GM12875 (cell line): ENCODE results near the gene STRBP.
"Not testable (repeated sequence)": the region's sequence is repeated elsewhere in the genome, so short reads cannot be mapped to it uniquely, and the experiment has no call there.

Source experiments
- H3K4me3 ChIP-seq: one replicate; pipeline ENCODE4 v1.5.1; 2011; ENCODE audit warnings: low read depth, low read length, control low read depth
- TF ChIP-seq, protein P1 (sequence below): IDR thresholded peaks from 2 replicates; pipeline ENCODE4 v1.5.1; 2011; ENCODE audit warnings: low read depth, mild to moderate bottlenecking, control low read depth, inconsistent platforms, low read length, moderate library complexity, borderline replicate concordance; ENCODE audit not compliant: insufficient read depth

Gene STRBP

DNA sequence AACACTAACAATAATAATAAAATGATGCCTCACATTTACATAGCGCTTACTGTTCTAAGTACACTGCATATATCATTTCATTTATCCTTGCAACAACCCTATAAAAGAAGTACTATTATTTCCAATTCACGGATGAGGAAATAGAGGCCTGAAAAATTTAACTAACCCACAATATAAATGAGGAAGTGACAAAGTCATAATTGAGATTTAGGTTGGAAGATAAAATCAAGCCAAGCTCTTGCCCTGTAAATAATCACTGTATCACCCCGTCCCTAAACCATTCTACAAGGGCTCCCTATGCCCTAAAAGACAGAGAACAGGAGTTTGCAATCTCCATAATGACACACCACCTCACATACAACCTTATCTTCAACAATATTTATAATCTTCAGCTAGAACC is 49.6 kb downstream of the STRBP start:
- TF ChIP-seq, protein P1, sequence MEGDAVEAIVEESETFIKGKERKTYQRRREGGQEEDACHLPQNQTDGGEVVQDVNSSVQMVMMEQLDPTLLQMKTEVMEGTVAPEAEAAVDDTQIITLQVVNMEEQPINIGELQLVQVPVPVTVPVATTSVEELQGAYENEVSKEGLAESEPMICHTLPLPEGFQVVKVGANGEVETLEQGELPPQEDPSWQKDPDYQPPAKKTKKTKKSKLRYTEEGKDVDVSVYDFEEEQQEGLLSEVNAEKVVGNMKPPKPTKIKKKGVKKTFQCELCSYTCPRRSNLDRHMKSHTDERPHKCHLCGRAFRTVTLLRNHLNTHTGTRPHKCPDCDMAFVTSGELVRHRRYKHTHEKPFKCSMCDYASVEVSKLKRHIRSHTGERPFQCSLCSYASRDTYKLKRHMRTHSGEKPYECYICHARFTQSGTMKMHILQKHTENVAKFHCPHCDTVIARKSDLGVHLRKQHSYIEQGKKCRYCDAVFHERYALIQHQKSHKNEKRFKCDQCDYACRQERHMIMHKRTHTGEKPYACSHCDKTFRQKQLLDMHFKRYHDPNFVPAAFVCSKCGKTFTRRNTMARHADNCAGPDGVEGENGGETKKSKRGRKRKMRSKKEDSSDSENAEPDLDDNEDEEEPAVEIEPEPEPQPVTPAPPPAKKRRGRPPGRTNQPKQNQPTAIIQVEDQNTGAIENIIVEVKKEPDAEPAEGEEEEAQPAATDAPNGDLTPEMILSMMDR = no peak
- no peak overlapping the region for H3K4me3 ChIP-seq

DNA sequence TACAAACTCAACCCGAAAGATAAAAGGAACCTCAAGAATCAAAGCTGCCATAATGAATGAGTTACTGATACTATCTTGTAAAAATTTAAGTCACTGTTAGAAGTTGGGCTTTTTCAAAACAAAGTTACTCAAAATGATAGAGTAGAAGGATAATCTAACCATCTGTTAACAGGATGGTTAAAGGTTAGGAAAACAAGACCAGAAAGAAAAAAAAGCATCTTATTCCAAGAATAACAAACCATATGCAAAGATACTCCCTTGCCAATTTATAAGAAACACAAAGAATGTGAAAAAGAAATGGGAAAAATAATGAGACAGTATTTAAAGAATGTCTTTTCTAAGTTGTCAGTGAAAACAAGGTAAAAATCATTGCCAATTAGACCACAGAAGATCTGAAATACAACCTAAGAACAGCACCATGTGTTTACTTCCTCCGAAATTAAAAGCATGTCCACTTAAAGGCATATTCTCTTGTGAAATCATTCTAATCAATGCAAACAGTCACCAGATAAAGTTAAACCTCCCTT is 51.2 kb downstream of the STRBP start:
- H3K4me3 ChIP-seq = no peak overlapping the region
- TF ChIP-seq, protein P1 = no peak

DNA sequence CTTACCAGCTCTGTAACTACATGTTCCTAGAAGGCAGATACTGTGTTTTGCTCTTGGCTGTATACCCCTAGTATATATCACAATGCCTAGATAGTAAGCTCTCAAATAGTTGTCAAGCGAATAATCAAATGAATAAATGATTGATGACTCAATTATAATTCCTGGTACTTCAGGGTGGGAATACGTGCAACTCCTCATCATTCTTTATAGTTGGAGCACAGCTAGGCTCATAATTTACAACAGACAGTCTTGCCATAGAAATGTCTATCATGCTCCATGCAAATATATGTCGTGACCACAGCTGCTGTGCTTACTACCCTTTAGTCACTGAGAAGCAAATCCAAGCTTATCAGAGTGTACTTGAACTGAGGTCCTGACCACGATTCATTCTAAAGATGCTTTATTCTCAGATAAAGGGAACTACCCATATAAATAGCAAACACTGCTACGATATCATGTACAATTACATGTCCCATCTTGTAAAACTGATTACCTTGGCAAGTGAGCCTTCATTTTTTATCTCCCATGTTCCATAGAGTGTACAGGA is 52.1 kb downstream of the STRBP start:
- no peak overlapping the region for H3K4me3 ChIP-seq
- TF ChIP-seq, protein P1 = no peak

DNA sequence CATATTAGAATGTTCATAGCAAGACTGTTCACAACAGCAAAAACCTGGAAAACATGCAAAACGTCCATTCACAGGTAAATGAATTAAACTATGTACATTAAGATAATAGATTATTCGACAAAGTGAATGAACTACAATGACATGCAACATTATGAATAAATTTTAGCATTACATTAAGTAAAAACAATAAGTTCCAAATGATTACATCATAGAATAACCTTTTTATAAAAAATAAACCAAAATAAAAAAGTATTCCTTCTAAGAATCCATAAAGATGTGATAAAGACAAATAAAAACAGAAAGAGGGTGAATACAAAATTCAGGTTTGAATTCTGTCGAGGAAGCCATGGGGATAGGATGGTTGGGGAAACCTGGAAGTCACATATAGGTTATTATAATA is 57.3 kb downstream of the STRBP start:
- TF ChIP-seq, protein P1 = no peak
- H3K4me3 ChIP-seq = no peak overlapping the region

DNA sequence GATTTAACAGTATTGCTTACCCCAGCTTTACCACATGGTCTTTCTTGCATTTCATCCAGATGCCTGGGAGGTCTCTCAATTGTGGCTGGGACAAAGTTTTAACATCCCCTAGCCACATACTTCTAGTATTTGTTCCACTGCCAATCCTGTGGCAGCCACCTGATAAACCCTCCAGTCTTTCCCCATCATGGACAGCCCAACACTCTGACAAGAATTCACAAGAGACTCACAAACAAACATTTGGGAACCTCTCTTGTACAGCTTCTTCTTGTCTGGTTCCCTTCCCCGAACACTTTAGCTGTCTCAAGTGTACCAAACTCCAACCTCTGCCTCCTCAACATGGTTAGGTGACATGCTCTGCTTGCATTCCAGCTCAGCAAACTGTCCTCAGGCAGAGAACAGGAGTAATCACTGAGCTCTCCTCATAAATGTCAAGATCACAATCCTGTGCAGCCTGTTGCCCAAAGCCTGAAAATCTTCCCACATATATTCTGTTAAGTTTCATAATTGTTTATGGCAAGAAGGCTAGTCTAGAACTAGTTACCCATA is 59.7 kb downstream of the STRBP start:
- TF ChIP-seq, protein P1 = no peak
- H3K4me3 ChIP-seq = no peak overlapping the region

DNA sequence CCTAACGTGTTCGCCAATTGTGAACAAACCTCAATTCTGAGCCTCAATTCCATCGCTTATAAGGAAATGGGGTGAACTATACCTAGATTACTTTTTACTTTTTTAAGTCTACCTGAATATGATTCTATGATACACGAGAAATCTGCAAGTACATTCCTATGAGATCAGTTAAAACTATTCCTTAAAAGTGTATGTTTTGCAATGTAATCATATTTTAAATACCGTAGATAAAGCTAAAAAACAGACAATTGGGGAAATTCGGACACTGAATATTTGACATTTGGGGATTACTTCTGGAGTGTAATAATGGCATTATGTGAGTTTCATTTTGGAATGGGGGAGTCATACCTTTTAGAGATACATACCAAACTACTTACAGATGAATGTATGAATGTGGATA is 62.3 kb downstream of the STRBP start:
- H3K4me3 ChIP-seq = no peak overlapping the region
- TF ChIP-seq, protein P1 = no peak

DNA sequence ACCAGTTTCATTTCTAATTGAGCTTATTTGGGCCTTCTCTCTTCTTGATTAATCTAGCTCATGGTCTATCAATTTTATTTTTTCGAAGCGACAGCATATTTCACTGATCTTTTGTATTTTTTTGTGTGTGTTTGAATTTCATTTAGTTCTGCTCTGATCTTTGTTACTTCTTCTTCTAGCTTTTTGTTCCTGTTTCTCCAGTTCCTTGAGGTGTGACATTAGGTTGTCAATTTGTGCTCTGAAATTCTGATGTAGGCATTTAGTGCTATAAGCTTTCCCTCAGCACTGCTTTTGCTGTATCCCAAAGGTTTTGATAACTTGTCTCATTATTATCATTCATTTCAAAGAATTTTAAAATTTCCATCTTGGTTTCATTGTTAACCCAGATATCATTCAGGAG is 67.3 kb downstream of the STRBP start:
- TF ChIP-seq, protein P1 = no peak
- no peak overlapping the region for H3K4me3 ChIP-seq

DNA sequence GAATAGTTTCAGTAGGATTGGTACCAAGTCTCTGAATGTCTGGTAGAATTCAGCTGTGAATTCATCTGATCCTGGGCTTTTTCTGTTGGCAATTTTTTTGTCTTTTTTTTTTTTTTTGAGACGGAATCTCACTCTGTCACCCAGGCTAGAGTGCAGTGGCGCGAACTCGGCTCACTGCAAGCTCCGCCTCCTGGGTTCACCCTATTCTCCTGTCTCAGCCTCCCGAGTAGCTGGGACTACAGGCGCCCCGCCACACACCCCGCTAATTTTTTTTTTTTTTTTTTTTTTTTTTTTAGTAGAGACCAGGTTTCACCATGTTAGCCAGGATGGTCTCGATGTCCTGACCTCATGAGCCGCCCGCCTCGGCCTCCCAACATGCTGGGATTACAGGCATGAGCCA is 67.9 kb downstream of the STRBP start:
- H3K4me3 ChIP-seq = not testable (repeated sequence)
